ENCODE data around the gene RPL21. TPM values are rescaled to one million over a fixed set of nuclear protein-coding genes. Genes with fewer than 3 reads are reported as not detected.
"Not testable (repeated sequence)": the region's sequence is repeated elsewhere in the genome, so short reads cannot be mapped to it uniquely, and the experiment has no call there.

The RPL21 gene
- total RNA-seq, 2 donors from 2014 or later, result 424 to 949 TPM

- H3K4me1 ChIP-seq, result no peaks in the 10 kb centered on the region
- DNase-seq (ENCODE audit: low spot score), result no peak
- H3K27ac ChIP-seq, result no peak overlapping the region
- H3K27me3 ChIP-seq, result no peaks in the 10 kb centered on the region
- no peak overlapping the region for H3K4me3 ChIP-seq
- H3K36me3 ChIP-seq, result no peaks in the 10 kb centered on the region
- H3K9me3 ChIP-seq, result peaks cover 0 to 16% of the 10 kb centered on the region in 2 donors
- TF ChIP-seq CTCF (IDR thresholded peaks at IDR 0.05), result no peak
These were observed 40.1 kb upstream of the RPL21 start for GRCh38 chr13:27211271-27211670.

- TF ChIP-seq CTCF (IDR thresholded peaks at IDR 0.05), result no peak
- no peak for DNase-seq (ENCODE audit: low spot score)
- Histone ChIP-seq H3K4me3 (no peak overlapping the region), H3K36me3 (no peaks in the 10 kb centered on the region), H3K27ac (no peak overlapping the region), H3K4me1 (no peaks in the 10 kb centered on the region), H3K9me3 (peaks cover 0 to 16% of the 10 kb centered on the region in 2 donors), H3K27me3 (no peaks in the 10 kb centered on the region)
These were observed 39.5 kb upstream of the RPL21 start for GRCh38 chr13:27211771-27212364.

- not testable (repeated sequence) for H3K4me1 ChIP-seq; H3K36me3 ChIP-seq; H3K27me3 ChIP-seq; H3K27ac ChIP-seq; H3K4me3 ChIP-seq; DNase-seq (ENCODE audit: low spot score)
- H3K9me3 ChIP-seq, result peaks cover 0 to 16% of the 10 kb centered on the region in 2 donors
These were observed 38.0 kb upstream of the RPL21 start for GRCh38 chr13:27213386-27213785.

- H3K27me3 ChIP-seq; DNase-seq (ENCODE audit: low spot score); H3K4me1 ChIP-seq; H3K36me3 ChIP-seq; H3K4me3 ChIP-seq; H3K27ac ChIP-seq; H3K9me3 ChIP-seq: not testable (repeated sequence)
These were observed 33.6 kb upstream of the RPL21 start for GRCh38 chr13:27217791-27218190.

GRCh38 chr13:27218861-27219260 is 32.5 kb upstream of the RPL21 start:
- H3K27ac ChIP-seq; H3K4me1 ChIP-seq; H3K27me3 ChIP-seq; DNase-seq (ENCODE audit: low spot score); H3K4me3 ChIP-seq; H3K9me3 ChIP-seq; H3K36me3 ChIP-seq: not testable (repeated sequence)

GRCh38 chr13:27219611-27220010 is 31.7 kb upstream of the RPL21 start:
- DNase-seq (ENCODE audit: low spot score), result no peak
- H3K4me1 ChIP-seq, result no peaks in the 10 kb centered on the region
- no peaks in the 10 kb centered on the region for H3K36me3 ChIP-seq
- no peaks in the 10 kb centered on the region for H3K27me3 ChIP-seq
- no peak for TF ChIP-seq CTCF (IDR thresholded peaks at IDR 0.05)
- no peak overlapping the region for H3K27ac ChIP-seq
- no peaks in the 10 kb centered on the region for H3K9me3 ChIP-seq
- no peak overlapping the region for H3K4me3 ChIP-seq

- not testable (repeated sequence) for H3K4me3 ChIP-seq; DNase-seq (ENCODE audit: low spot score)
These were observed 29.3 kb upstream of the RPL21 start for GRCh38 chr13:27222100-27222499.

GRCh38 chr13:27226991-27227390 is 24.4 kb upstream of the RPL21 start:
- H3K27me3 ChIP-seq, result no peaks in the 10 kb centered on the region
- no peaks in the 10 kb centered on the region for H3K36me3 ChIP-seq
- H3K4me3 ChIP-seq, result no peak overlapping the region
- H3K9me3 ChIP-seq, result no peaks in the 10 kb centered on the region
- TF ChIP-seq CTCF (IDR thresholded peaks at IDR 0.05), result no peak
- DNase-seq (ENCODE audit: low spot score), result no peak
- peaks cover 0 to 4% of the 10 kb centered on the region in 2 donors for H3K4me1 ChIP-seq
- no peak overlapping the region for H3K27ac ChIP-seq

More at GRCh38 chr13:27222100-27222499, 29.3 kb upstream of the RPL21 start:
- not testable (repeated sequence) for H3K4me1 ChIP-seq, H3K9me3 ChIP-seq, H3K27me3 ChIP-seq, H3K27ac ChIP-seq, H3K36me3 ChIP-seq
